ENCODE data around the gene KHDRBS1. TPM values are rescaled to one million over a fixed set of nuclear protein-coding genes. Genes with fewer than 3 reads are reported as not detected.

The KHDRBS1 gene
- total and polyA plus RNA-seq, 2 experiments from 2014 or later, result 191 to 251 TPM

GRCh38 chr1:32068957-32069588 is 55.4 kb downstream of the KHDRBS1 start (continued):
- no peak for TF ChIP-seq NANOG (IDR thresholded peaks at IDR 0.05; ENCODE audit: borderline replicate concordance)
- no peak for TF ChIP-seq ZNF462 (CRISPR knock-in tag; IDR thresholded peaks at IDR 0.05)
- no peak for TF ChIP-seq EZH2 (IDR thresholded peaks at IDR 0.05; ENCODE audit: low read depth, unreplicated experiment)

GRCh38 chr1:32071758-32072621 is 58.3 kb downstream of the KHDRBS1 start:
- peak overlapping the region; percentile 91 for H3K4me2 ChIP-seq
- peak overlapping the region; percentile 94 for H3K27ac ChIP-seq (ENCODE audit: low read depth)
- H3K4me1 ChIP-seq (ENCODE audit: insufficient read depth), result peaks cover 14% of the 10 kb centered on the region
- no peaks in the 10 kb centered on the region; the same call in 1 of the 2 replicates for H3K36me3 ChIP-seq (ENCODE audit: insufficient read depth)
- peaks cover 8% of the 10 kb centered on the region for H4K20me1 ChIP-seq (replicated peaks; ENCODE audit: insufficient read depth)
- H3K4me3 ChIP-seq, result peak overlapping the region; percentile 88
- H3K9me2 ChIP-seq (ENCODE audit: insufficient read depth), result no peaks in the 10 kb centered on the region
- ATAC-seq (no peak), DNase-seq (ENCODE audit: low spot score) (peak; percentile 32)
- H3K4me3 Mint-ChIP-seq, result peak overlapping the region; percentile 79
- peaks cover 9% of the 10 kb centered on the region; the same call in 1 of the 2 replicates for H3F3A ChIP-seq (replicated peaks; ENCODE audit: low read depth)
- peak overlapping the region; percentile 81 for H3K27ac Mint-ChIP-seq
- H3K27me3 Mint-ChIP-seq (ENCODE audit: insufficient read depth, low read depth, poor library complexity), result peaks cover 26% of the 10 kb centered on the region
- peak overlapping the region; percentile 43; the same call in 1 of the 2 replicates for H2AFZ ChIP-seq
- peaks cover 13% of the 10 kb centered on the region for H3K79me2 ChIP-seq (replicated peaks; ENCODE audit: insufficient read depth)
- H3K36me3 Mint-ChIP-seq (ENCODE audit: low read depth), result peaks cover 15% of the 10 kb centered on the region
- no peak for TF ChIP-seq STAT1 (IDR thresholded peaks at IDR 0.05; ENCODE audit: unreplicated experiment)
- TF ChIP-seq CTCF (conservative IDR thresholded peaks at IDR 0.05; ENCODE audit: low read depth in 2 of 2), result no peak
- no peak for TF ChIP-seq NANOG (IDR thresholded peaks at IDR 0.05; ENCODE audit: borderline replicate concordance)
- TF ChIP-seq JUNB (IDR thresholded peaks at IDR 0.05; ENCODE audit: unreplicated experiment), result no peak
- TF ChIP-seq REST (IDR thresholded peaks at IDR 0.05; ENCODE audit: unreplicated experiment), result no peak
- 0 out of 3 replicates have a peak, but pooled peaks cover 2% of the 10 kb centered on the region for H3K9me3 Mint-ChIP-seq
- peaks cover 23% of the 10 kb centered on the region for H3K4me1 Mint-ChIP-seq
- H3K27me3 ChIP-seq (ENCODE audit: insufficient read depth), result no peaks in the 10 kb centered on the region

All from GM23338 (cell line).